Measurements from ENCODE around the gene EGFR. TPM values are rescaled to one million over a fixed set of nuclear protein-coding genes. Genes with fewer than 3 reads are reported as not detected.
A peak's percentile ranks its signal among the peaks of the same experiment; 100 is the strongest.

The EGFR gene
- total and polyA plus RNA-seq, 12 donors = 7.0 to 111 (median 71.6) TPM

DNA sequence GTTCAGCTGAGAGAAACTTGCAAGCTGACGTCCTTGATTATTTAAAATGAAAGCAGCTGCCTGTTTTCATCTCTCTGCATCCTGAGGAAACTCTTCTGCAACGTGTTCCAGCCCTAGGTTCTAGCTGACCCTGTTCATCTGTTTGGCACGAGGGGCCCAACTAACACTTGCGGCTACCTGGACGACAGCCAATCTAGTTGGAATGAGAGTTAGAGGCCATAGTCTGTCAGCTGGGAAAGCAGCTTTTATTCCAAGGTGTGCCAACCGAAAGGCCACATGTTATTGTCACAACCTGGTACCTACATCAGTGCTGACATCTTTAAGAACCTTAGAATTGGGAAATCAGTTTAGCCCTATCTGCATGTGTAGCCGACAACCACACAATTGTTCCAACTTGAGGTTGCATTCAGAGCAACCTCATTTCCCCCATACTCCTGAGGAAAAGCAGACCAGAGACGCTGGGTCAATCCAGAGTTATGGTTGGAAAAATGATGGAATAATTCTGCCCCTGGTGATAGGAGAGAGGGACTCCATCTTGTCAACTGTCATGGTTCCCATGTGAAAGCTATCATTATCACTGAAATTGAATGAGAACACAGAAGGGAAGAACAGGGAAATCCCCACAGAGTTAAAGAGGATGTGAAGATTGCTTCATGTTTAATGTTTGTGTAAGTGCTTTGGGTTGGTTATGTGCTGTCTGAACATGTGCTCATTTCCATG lies 121.6 kb downstream of the EGFR start:
- peaks cover 0 to 13% of the 10 kb centered on the region in 2 donors for H3K36me3 ChIP-seq (replicated peaks in 1 of 2)
- TF ChIP-seq POLR2A (IDR thresholded peaks at IDR 0.05) = no peak
- TF ChIP-seq, protein P1, sequence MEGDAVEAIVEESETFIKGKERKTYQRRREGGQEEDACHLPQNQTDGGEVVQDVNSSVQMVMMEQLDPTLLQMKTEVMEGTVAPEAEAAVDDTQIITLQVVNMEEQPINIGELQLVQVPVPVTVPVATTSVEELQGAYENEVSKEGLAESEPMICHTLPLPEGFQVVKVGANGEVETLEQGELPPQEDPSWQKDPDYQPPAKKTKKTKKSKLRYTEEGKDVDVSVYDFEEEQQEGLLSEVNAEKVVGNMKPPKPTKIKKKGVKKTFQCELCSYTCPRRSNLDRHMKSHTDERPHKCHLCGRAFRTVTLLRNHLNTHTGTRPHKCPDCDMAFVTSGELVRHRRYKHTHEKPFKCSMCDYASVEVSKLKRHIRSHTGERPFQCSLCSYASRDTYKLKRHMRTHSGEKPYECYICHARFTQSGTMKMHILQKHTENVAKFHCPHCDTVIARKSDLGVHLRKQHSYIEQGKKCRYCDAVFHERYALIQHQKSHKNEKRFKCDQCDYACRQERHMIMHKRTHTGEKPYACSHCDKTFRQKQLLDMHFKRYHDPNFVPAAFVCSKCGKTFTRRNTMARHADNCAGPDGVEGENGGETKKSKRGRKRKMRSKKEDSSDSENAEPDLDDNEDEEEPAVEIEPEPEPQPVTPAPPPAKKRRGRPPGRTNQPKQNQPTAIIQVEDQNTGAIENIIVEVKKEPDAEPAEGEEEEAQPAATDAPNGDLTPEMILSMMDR (IDR thresholded peaks at IDR 0.05) = no peak
- 47 to 59% (median 56%) methylated on average over 7 to 8 of the region's 8 CpGs for WGBS, 4 donors
- intact Hi-C loops (cut with DNase I) = loop anchor here in 1 of 2 donors (10.0 kb wide), 1 partner anchor 106 kb away; no protein-coding TSS in a partner anchor
- peaks cover 0 to 4% of the 10 kb centered on the region in 2 donors for H3K4me1 ChIP-seq (replicated peaks in 1 of 2)
- no peak overlapping the region for H3K4me3 ChIP-seq
- H3K27me3 ChIP-seq = no peaks in the 10 kb centered on the region
- peak in 3 of 7 donors; percentile 37 to 52 (median 39) for DNase-seq
- peaks cover 0 to 5% (median 0%) of the 10 kb centered on the region in 3 donors for H3K9me3 ChIP-seq (replicated peaks in 1 of 3)
- H3K27ac ChIP-seq = no peak overlapping the region

- H3K27ac ChIP-seq = no peak overlapping the region
- peaks cover 0 to 5% (median 0%) of the 10 kb centered on the region in 3 donors for H3K9me3 ChIP-seq (replicated peaks in 1 of 3)
- DNase-seq = no peak
- no peak overlapping the region for H3K4me3 ChIP-seq
- H3K4me1 ChIP-seq (replicated peaks in 1 of 2) = peaks cover 0 to 4% of the 10 kb centered on the region in 2 donors
- intact Hi-C loops (cut with DNase I) = loop anchor here in 1 of 2 donors (10.0 kb wide), 1 partner anchor 106 kb away; no protein-coding TSS in a partner anchor
- H3K36me3 ChIP-seq (replicated peaks in 1 of 2) = peaks cover 0 to 13% of the 10 kb centered on the region in 2 donors
- no peaks in the 10 kb centered on the region for H3K27me3 ChIP-seq
- no peak for TF ChIP-seq POLR2A (IDR thresholded peaks at IDR 0.05)
- TF ChIP-seq, protein P1 (IDR thresholded peaks at IDR 0.05) = no peak
Measured at GRCh38 chr7:55140941-55141278, 122.1 kb downstream of the EGFR start.

- Histone ChIP-seq H3K36me3 (replicated peaks in 1 of 2) (peaks cover 0 to 22% of the 10 kb centered on the region in 2 donors), H3K4me3 (no peak overlapping the region), H3K4me1 (replicated peaks in 1 of 2) (peaks cover 0 to 4% of the 10 kb centered on the region in 2 donors), H3K27me3 (no peaks in the 10 kb centered on the region), H3K27ac (no peak overlapping the region), H3K9me3 (replicated peaks in 1 of 3) (peaks cover 0 to 5% (median 0%) of the 10 kb centered on the region in 3 donors)
- TF ChIP-seq POLR2A (IDR thresholded peaks at IDR 0.05) = no peak
- TF ChIP-seq, protein P1 (IDR thresholded peaks at IDR 0.05) = no peak
- DNase-seq = no peak
- 87 to 88% (median 88%) methylated on average over 13 of the region's 13 CpGs for WGBS, 4 donors
- intact Hi-C loops (cut with DNase I) = loop anchor here in 1 of 2 donors (10.0 kb wide), 1 partner anchor 108 kb away; no protein-coding TSS in a partner anchor
Measured at GRCh38 chr7:55142919-55143600, 124.2 kb downstream of the EGFR start.

All from adrenal gland (tissue), 12 donors.